Psoas muscle (tissue), 8 donors: ENCODE data around the gene OGFOD3. TPM values are rescaled to one million over a fixed set of nuclear protein-coding genes. Genes with fewer than 3 reads are reported as not detected.
"Not testable (repeated sequence)": the region's sequence is repeated elsewhere in the genome, so short reads cannot be mapped to it uniquely, and the experiment has no call there.

ENCODE experiments used
- ATAC-seq, 4 donors: fragments of 200-7000 bp; cut with Tn5 transposase; one replicate each; pipeline ENCODE4 v1.9.1; 2020; ENCODE audit warnings: moderate library complexity in 3 of 4, mild to moderate bottlenecking in 2 of 4
- DNase-seq, 2 donors: peaks; one replicate each; pipeline ENCODE4 v3.0.0-alpha.2; 2020
- H3K27ac ChIP-seq: fragments of 200-600 bp; one replicate; pipeline ENCODE4 v1.8.0; 2022
- H3K27me3 ChIP-seq, 3 donors: fragments of 200-600 bp in 1 of 3; one replicate each; pipeline versions ENCODE4 v1.6.1 to v1.8.0; 2013 to 2022; ENCODE audit warnings: low read length in 2 of 3, mild to moderate bottlenecking in 2 of 3, moderate library complexity in 1 of 3; ENCODE audit not compliant: insufficient read depth in 3 of 3
- H3K36me3 ChIP-seq, 2 donors: fragments of 200-600 bp in 1 of 2; one replicate each; pipeline versions ENCODE4 v1.6.1 to v1.8.0; 2013 to 2022; ENCODE audit warnings: low read depth in 1 of 2, mild to moderate bottlenecking in 1 of 2, moderate library complexity in 1 of 2; ENCODE audit not compliant: insufficient read depth in 1 of 2
- H3K4me1 ChIP-seq: fragments of 200-600 bp; one replicate; pipeline ENCODE4 v1.8.0; 2022
- H3K4me3 ChIP-seq: fragments of 200-600 bp; one replicate; pipeline ENCODE4 v1.8.0; 2022; ENCODE audit warnings: mild to moderate bottlenecking
- H3K9me3 ChIP-seq: fragments of 200-600 bp; one replicate; pipeline ENCODE4 v1.8.0; 2022
- WGBS, 3 donors: extraction: QIAGEN DNeasy Blood & Tissue Kit; methylation state at CpG; one replicate each; pipeline versions ENCODE4 v1.1.6 to v1.1.7; 2013; 5-methylcytosine and 5-hydroxymethylcytosine counted together
- intact Hi-C, 2 donors: fragments of 100-400 bp; cut with DNase I; formaldehyde crosslinking; loops; one replicate each; pipeline versions ENCODE4 v1.11.0 to v1.14.2; 2022
- polyA plus RNA-seq, 3 donors: library from polyadenylated mRNA; stranded (reverse); fragments of 200-250 nt; gene quantifications; one replicate each; pipeline ENCODE4 v1.2.3, GENCODE V29; 2013
- total RNA-seq, 4 donors: library from RNA; stranded (reverse); fragmentation: NEBNext Ultra II Directional in 2 of 4; extraction: Animal tissue kit (Norgen Biotek cat#: 25700) in 2 of 4; gene quantifications; one replicate each; pipeline versions ENCODE4 v1.2.1 to v1.2.4, GENCODE V29; 2021 to 2023
- TF ChIP-seq, protein P1 (sequence below): fragments of 200-600 bp; IDR thresholded peaks from one replicate; pipeline ENCODE4 v1.8.0; 2022; ENCODE audit warnings: antibody characterized with exemption
- donor health status: healthy with polysubstance abuse.
- donor health status: DM: no; HTN: no; CAD: no; lungs with moderate emphysema.
- donor health status: Bipolar disorder and iron deficiency.
- donor health status: healthy.
- donor health status: DM: yes; HTN: yes; CAD: no.
- donor health status: DM: no; HTN: no; CAD: no.
- donor health status: DM: no; HTN: no; CAD: no.
- donor health status: DM: yes; HTN: yes; CAD: no.

OGFOD3 gene
- total and polyA plus RNA-seq, 7 donors = 15.5 to 30.4 (median 26.9) TPM

DNA sequence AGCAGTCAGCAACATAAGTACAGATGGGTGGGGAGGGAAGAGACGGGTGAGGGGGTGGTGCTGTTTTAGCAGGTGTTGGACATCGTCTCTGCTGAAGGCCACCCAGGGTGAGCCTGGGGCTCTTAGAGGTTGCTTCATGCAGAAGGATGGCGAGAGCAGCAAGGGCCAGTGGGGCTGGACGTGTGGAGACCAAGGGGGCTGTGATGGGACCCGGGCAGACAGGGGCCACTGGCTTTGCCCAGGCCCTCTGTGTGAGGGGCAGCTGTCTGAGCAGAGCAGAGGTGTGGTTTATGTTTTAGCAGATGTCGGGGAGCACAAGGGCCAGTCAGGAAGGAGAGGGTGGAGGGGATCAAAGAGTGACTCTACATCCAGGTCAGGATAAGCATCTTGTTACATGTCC, 45.0 kb upstream of the OGFOD3 start:
- Histone ChIP-seq H3K4me3 (no peak overlapping the region), H3K27me3 (no peaks in the 10 kb centered on the region), H3K36me3 (peaks cover 3 to 86% of the 10 kb centered on the region in 2 donors), H3K9me3 (no peaks in the 10 kb centered on the region), H3K27ac (no peak overlapping the region), H3K4me1 (peaks cover 8% of the 10 kb centered on the region)
- ATAC-seq (no peak), DNase-seq (peak in 1 of 2 donors; percentile 38)
- intact Hi-C loops = no loop called here
- TF ChIP-seq, protein P1, sequence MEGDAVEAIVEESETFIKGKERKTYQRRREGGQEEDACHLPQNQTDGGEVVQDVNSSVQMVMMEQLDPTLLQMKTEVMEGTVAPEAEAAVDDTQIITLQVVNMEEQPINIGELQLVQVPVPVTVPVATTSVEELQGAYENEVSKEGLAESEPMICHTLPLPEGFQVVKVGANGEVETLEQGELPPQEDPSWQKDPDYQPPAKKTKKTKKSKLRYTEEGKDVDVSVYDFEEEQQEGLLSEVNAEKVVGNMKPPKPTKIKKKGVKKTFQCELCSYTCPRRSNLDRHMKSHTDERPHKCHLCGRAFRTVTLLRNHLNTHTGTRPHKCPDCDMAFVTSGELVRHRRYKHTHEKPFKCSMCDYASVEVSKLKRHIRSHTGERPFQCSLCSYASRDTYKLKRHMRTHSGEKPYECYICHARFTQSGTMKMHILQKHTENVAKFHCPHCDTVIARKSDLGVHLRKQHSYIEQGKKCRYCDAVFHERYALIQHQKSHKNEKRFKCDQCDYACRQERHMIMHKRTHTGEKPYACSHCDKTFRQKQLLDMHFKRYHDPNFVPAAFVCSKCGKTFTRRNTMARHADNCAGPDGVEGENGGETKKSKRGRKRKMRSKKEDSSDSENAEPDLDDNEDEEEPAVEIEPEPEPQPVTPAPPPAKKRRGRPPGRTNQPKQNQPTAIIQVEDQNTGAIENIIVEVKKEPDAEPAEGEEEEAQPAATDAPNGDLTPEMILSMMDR = no peak
- WGBS, 3 donors = 72 to 77% (median 73%) methylated on average over 6 of the region's 6 CpGs

DNA sequence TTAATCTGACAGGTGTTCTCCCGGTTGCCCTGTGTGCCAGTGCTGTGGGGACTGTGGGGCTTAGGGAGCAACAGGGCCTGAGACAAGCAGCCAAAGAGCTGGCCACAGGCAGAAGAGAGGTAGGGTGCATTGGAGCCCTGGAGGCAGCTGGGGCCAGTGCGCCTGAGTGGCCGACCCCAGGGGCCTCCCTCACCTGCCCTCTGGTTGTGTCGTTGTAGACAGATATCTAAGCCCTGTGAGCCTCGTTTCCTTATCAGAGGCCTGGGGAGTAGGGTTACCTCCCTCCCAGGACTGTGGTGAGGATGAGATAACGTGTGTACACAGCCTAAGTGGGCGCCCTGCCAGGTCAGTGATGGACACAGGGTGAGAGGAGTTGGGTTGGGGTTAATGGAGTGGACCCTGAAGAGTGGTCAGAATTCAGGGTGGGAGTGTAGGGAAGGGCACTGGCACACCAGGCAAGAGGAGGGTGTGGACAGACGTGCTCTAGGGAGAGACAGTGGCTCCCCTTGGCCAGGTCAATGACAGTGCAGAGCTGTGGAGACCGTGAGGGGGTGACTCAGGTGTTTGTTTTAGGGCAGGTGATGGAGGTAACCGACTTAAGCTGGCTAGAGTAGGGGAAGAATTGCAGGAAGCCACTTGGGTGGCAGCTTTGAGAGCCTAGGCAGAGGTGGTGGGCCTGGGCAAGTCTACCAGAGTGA, 43.6 kb upstream of the OGFOD3 start:
- Histone ChIP-seq H3K4me3 (no peak overlapping the region), H3K36me3 (peaks cover 3 to 72% of the 10 kb centered on the region in 2 donors), H3K27me3 (no peaks in the 10 kb centered on the region), H3K27ac (no peak overlapping the region), H3K4me1 (peaks cover 16% of the 10 kb centered on the region), H3K9me3 (no peaks in the 10 kb centered on the region)
- 77 to 86% (median 80%) methylated on average over 10 of the region's 10 CpGs for WGBS, 3 donors
- ATAC-seq (no peak), DNase-seq (peak in 1 of 2 donors; percentile 38)
- TF ChIP-seq, protein P1 = no peak
- intact Hi-C loops = no loop called here

DNA sequence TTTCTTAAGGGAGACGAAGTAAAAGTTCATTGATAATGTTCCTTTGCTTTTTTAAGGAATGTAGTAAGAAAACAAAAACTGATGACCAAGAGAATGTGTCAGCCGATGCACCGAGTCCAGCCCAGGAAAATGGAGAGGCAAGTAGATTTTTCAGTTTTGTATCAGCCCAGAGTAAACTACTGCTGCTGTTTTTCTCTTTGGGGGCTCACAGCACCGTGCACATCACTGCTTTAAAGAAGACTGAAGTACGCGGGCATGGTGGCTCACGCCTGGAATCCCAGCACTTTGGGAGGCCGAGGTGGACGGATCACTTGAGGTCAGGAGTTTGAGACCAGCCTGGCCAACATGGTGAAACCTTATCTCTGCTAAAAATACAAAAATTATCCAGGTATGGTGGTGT, 41.5 kb upstream of the OGFOD3 start:
- peak overlapping the region; percentile 94 for H3K4me3 ChIP-seq
- peaks cover 17% of the 10 kb centered on the region for H3K4me1 ChIP-seq
- peaks cover 3 to 52% of the 10 kb centered on the region in 2 donors for H3K36me3 ChIP-seq
- ATAC-seq, H3K27me3 ChIP-seq, H3K9me3 ChIP-seq, intact Hi-C loops, H3K27ac ChIP-seq: not testable (repeated sequence)
- 87 to 89% (median 88%) methylated on average over 9 of the region's 9 CpGs for WGBS, 3 donors
- DNase-seq = peak in 1 of 2 donors; percentile 11

- ATAC-seq = no peak
- no peaks in the 10 kb centered on the region for H3K27me3 ChIP-seq
Measured at GRCh38 chr17:82458885-82459424, 40.6 kb upstream of the OGFOD3 start.

More at GRCh38 chr17:82458885-82459424, 40.6 kb upstream of the OGFOD3 start:
- H3K36me3 ChIP-seq = peaks cover 3 to 42% of the 10 kb centered on the region in 2 donors
- H3K4me1 ChIP-seq = peaks cover 17% of the 10 kb centered on the region
- peak in 1 of 2 donors; percentile 64 for DNase-seq
- H3K4me3 ChIP-seq = peak overlapping the region; percentile 94
- H3K9me3 ChIP-seq = no peaks in the 10 kb centered on the region
- TF ChIP-seq, protein P1 = no peak
- intact Hi-C loops = no loop called here
- WGBS, 3 donors = 0 to 1% (median 0%) methylated on average over 56 to 62 of the region's 62 CpGs
- H3K27ac ChIP-seq = peak overlapping the region; percentile 99
